ENCODE results near the gene PLEKHA6. TPM values are rescaled to one million over a fixed set of nuclear protein-coding genes. Genes with fewer than 3 reads are reported as not detected.

The PLEKHA6 gene
- total and polyA plus RNA-seq, 2 of the 8 experiments (the other 6 are each of a cell fraction or from before 2014, with no cell fraction given), result 4.8 to 20.2 TPM

DNA sequence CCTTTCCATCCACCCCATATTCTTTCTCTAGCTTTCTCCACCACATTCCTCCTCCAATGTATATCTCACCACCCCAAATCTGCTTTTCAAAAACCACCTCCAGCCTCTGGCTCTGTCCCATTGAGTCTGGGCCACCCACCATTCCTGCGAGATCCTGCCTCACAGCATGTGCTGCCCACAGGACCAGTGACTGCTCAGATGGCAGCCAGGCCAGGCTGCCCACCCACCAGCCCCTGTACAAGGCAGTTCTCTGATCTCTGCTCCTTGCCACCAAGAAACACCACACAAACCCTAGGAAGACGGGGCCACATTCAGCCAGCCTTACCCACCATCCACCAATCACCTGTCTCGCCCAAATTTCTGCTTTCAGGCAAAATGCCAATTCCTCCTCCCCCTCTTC, 53.7 kb downstream of the PLEKHA6 start:
- ChIA-PET CTCF (ENCODE audit: partially characterized antibody) (interaction anchor here (0.6 to 13.2 kb wide), 7 partner anchors 9 to 147 kb away, joined by 3 to 168 read pairs (median 4); partner anchors contain the start of gene PLEKHA6), POLR2A (ENCODE audit: partially characterized antibody) (interaction anchor here (0.7 kb wide), 1 partner anchor 435 kb away, joined by 3 read pairs; no protein-coding TSS in a partner anchor)
- Histone ChIP-seq H3K79me2 (ENCODE audit: control insufficient read depth in 1 of 2, insufficient read depth in 2 of 2, low read length in 2 of 2) (no peaks in the 10 kb centered on the region), H3K4me2 (ENCODE audit: insufficient read depth in 1 of 2, low read depth in 2 of 2, low read length in 2 of 2) (peak overlapping the region; percentile 15 to 63; a peak in 2 of 4 replicates), H4K91ac (replicated peaks; ENCODE audit: insufficient read length, low read length) (peak overlapping the region; percentile 5), H3K4me1 (replicated peaks in 1 of 4; ENCODE audit: control insufficient read depth in 3 of 4, insufficient read depth in 4 of 4, low read length in 3 of 4) (peaks cover 9 to 40% (median 20%) of the 10 kb centered on the region in 4 experiments), H3K14ac (ENCODE audit: insufficient read length) (no peak overlapping the region), H3K4ac (replicated peaks; ENCODE audit: insufficient read length, low read depth, low read length) (peak overlapping the region; percentile 14), H4K20me1 (replicated peaks in 1 of 2; ENCODE audit: control insufficient read depth in 1 of 2, insufficient read depth in 2 of 2, low read length in 2 of 2) (no peaks in the 10 kb centered on the region), H2BK5ac (ENCODE audit: low read depth, low read length) (peak overlapping the region; percentile 79; the same call in 1 of the 2 replicates), H4K8ac (ENCODE audit: extremely low read depth, insufficient read depth, low read length) (no peak overlapping the region), H3K9me3 (ENCODE audit: insufficient read depth in 2 of 2, low read depth in 1 of 2, low read length in 1 of 2) (no peaks in the 10 kb centered on the region), H3K27ac (ENCODE audit: low read depth, low read length) (no peak overlapping the region), H3K9ac (replicated peaks in 1 of 4; ENCODE audit: extremely low read depth in 1 of 4, low read depth in 3 of 4, low read length in 3 of 4) (no peak overlapping the region), H3K23me2 (ENCODE audit: low read depth, low read length) (no peaks in the 10 kb centered on the region; the same call in 1 of the 2 replicates), H3K18ac (ENCODE audit: extremely low read depth, low read length) (peak overlapping the region; percentile 71; the same call in 1 of the 2 replicates), H3K4me3 (ENCODE audit: extremely low read depth in 1 of 4, insufficient read depth in 2 of 4, low read depth in 3 of 4, low read length in 4 of 4) (no peak overlapping the region), H3K79me1 (ENCODE audit: low read depth, low read length) (no peaks in the 10 kb centered on the region), H3K27me3 (replicated peaks in 1 of 4; ENCODE audit: control insufficient read depth in 3 of 4, extremely low read depth in 1 of 4, insufficient read depth in 3 of 4, low read length in 3 of 4) (no peaks in the 10 kb centered on the region; a peak in 1 of 7 replicates), H3K23ac (ENCODE audit: insufficient read length) (no peak overlapping the region), H4K5ac (ENCODE audit: insufficient read length, low read depth, low read length) (no peak overlapping the region), H2AK5ac (ENCODE audit: low read depth, low read length) (no peak overlapping the region), H3K56ac (replicated peaks; ENCODE audit: insufficient read length, low read depth, low read length) (no peak overlapping the region), H2BK120ac (replicated peaks; ENCODE audit: low read depth, low read length) (no peak overlapping the region), H2BK20ac (ENCODE audit: low read length) (peak overlapping the region; percentile 63), H2BK12ac (ENCODE audit: low read depth, low read length) (peak overlapping the region; percentile 69), H3K36me3 (ENCODE audit: control insufficient read depth in 2 of 4, insufficient read depth in 4 of 4, low read length in 3 of 4) (no peaks in the 10 kb centered on the region), H2BK15ac (ENCODE audit: low read length) (no peak overlapping the region), H2AFZ (ENCODE audit: low read length) (no peak overlapping the region)
- DNase-seq (ENCODE audit: low read depth in 1 of 2, low spot score in 2 of 2) (peak in 1 of 2 experiments; percentile 56), FAIRE-seq (no peak)
- 70% methylated on average over 3 of the region's 3 CpGs; no CpG with 5 or more reads in 1 of the 2 experiments for WGBS, 2 experiments (ENCODE audit: extremely low coverage in 1 of 2, insufficient coverage in 1 of 2, insufficient read length in 1 of 2, insufficient replicate concordance in 2 of 2, low coverage in 1 of 2, low lambda C conversion rate in 2 of 2, missing lambda C conversion rate in 1 of 2)
- no peak for TF ChIP-seq RBBP5 (IDR thresholded peaks at IDR 0.05; ENCODE audit: borderline replicate concordance, low read depth, low read length)
- no peak for TF ChIP-seq GTF2F1 (IDR thresholded peaks at IDR 0.05; ENCODE audit: borderline replicate concordance, low read depth, low read length)
- no peak for TF ChIP-seq SRF (IDR thresholded peaks at IDR 0.05; ENCODE audit: low read depth, low read length)
- TF ChIP-seq BRCA1 (IDR thresholded peaks at IDR 0.05; ENCODE audit: low read depth, low read length), result no peak
- no peak for TF ChIP-seq TEAD4 (IDR thresholded peaks at IDR 0.05; ENCODE audit: low read depth, low read length)
- no peak for TF ChIP-seq SIN3A (conservative IDR thresholded peaks at IDR 0.05 in 1 of 2, IDR thresholded peaks at IDR 0.05 in 1 of 2; ENCODE audit: low read depth in 1 of 2, low read length in 2 of 2)
- TF ChIP-seq HDAC2 (IDR thresholded peaks at IDR 0.05; ENCODE audit: borderline replicate concordance in 1 of 2, low read depth in 2 of 2, low read length in 2 of 2), result no peak
- TF ChIP-seq POLR2AphosphoS5 (IDR thresholded peaks at IDR 0.05; ENCODE audit: low read depth, low read length), result no peak
- TF ChIP-seq, protein P1, sequence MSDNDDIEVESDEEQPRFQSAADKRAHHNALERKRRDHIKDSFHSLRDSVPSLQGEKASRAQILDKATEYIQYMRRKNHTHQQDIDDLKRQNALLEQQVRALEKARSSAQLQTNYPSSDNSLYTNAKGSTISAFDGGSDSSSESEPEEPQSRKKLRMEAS (IDR thresholded peaks at IDR 0.05), result no peak
- TF ChIP-seq SIX5 (IDR thresholded peaks at IDR 0.05; ENCODE audit: low read depth, low read length), result no peak
- no peak for TF ChIP-seq EZH2 (IDR thresholded peaks at IDR 0.05; ENCODE audit: low read depth, low read length, severe bottlenecking)
- TF ChIP-seq SIRT6 (IDR thresholded peaks at IDR 0.05; ENCODE audit: low read length), result no peak
- no peak for TF ChIP-seq RFX5 (IDR thresholded peaks at IDR 0.05; ENCODE audit: borderline replicate concordance, low read depth, low read length)
